ENCODE results near the gene NLRP3. TPM values are rescaled to one million over a fixed set of nuclear protein-coding genes. Genes with fewer than 3 reads are reported as not detected.
"Not testable (repeated sequence)": the region's sequence is repeated elsewhere in the genome, so short reads cannot be mapped to it uniquely, and the experiment has no call there.

Gene NLRP3
- total RNA-seq, 1 experiment from 2014 or later: 3.8 TPM

DNA sequence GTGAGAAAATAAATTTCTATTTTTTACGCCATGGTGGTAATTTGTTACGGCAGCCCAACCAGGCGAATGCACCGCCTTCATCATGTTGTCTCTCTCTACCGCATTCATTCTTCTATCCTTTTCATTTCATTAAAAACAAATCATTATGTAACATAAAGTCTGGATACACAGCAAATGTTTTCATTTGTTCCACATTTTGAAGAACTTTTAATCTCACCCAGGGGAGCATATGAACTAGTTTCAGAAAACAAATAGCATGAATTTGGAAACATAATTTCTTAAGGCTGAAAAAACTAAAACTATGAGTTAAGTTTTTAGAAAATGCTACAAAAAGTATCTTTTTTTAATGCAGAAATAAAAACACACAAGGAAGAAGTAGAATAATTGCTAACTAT, 53.2 kb downstream of the NLRP3 start:
- no peak for DNase-seq (ENCODE audit: low read depth)

DNA sequence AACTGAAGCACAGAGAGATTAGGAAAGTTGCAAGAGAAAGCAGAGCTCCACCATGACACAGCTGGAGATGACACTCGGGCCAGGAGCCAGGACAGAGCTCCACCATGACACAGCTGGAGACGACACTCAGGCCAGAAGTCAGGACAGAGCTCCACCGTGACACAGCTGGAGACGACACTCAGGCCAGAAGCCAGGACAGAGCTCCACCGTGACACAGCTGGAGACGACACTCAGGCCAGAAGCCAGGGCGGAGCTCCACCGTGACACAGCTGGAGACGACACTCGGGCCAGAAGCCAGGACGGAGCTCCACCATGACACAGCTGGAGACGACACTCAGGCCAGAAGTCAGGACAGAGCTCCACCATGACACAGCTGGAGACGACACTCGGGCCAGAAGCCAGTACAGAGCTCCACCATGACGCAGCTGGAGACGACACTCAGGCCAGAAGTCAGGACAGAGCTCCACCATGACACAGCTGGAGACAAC, 55.0 kb downstream of the NLRP3 start:
- not testable (repeated sequence) for DNase-seq (ENCODE audit: low read depth)

DNA sequence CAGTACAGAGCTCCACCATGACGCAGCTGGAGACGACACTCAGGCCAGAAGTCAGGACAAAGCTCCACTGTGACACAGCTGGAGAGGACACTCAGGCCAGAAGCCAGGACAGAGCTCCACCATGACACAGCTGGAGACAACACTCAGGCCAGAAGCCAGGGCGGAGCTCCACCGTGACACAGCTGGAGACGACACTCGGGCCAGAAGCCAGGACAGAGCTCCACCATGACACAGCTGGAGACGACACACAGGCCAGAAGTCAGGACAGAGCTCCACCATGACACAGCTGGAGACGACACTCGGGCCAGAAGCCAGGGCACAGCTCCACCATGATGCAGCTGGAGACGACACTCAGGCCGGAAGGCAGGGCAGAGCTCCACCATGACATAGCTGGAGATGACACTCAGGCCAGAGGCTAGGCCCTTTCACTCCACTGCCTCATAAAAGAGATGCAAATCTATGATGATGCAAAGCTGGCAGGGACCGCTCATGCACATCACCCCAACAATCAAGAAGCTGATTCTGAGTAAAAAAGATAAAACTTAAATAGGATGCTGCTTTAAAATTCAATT, 55.6 kb downstream of the NLRP3 start:
- no peak for DNase-seq (ENCODE audit: low read depth)

DNA sequence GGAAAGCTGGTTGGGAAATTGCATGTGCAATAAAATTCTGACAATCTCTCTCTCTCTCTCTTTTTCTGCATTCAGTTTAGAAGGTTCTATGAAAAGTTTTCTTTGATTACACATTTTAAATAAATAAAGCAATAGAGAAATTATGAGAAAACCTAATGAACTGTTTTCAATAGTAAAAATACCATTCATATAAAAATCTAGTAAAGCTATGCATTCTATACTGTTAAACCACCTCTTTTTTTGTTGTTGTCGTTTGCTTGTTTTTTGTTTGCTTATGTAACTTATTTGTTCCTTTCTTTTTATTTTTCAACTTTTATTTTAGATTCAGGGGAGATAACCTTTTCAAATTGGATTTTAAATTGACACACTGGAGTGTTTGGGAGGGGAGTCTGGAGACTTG, 56.1 kb downstream of the NLRP3 start:
- no peak for DNase-seq (ENCODE audit: low read depth)

DNA sequence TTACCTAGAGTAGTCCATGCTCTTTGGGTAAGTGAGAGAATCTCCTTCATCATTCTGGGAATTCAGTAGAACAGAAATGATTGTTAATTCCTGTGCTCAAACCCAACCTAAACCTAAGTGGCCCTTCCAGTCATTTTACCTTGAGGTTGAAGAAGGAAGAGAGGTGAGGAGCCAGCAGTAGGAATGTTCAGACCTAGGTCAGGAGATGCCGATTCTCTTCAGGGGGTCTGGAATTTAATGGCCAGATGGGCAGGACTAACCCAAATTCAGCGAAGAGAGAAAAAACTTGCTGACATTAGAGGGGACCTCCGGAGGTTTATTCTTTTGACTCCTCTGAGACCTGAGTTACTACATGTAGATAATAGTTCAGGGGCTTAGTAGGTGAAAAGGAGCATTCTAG, 58.4 kb downstream of the NLRP3 start:
- DNase-seq (ENCODE audit: low read depth): no peak

DNA sequence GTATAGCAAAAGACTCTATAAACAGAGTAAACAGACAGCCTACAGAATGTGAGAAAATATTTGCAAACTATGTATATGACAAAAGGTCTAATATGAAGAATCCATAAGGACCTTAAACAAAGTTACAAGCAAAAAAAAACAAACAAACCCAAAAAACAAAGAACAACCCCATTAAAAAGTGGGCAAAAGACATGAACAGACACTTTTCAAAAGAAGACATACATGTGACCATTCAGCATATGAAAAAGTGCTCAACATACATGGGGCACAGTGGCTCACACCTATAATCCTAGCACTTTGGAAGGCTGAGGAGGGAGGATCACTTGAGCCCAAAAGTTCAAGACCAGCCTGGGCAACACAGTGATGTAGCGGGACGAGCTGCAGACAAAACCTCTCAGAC, 59.8 kb downstream of the NLRP3 start:
- DNase-seq (ENCODE audit: low read depth): no peak

DNA sequence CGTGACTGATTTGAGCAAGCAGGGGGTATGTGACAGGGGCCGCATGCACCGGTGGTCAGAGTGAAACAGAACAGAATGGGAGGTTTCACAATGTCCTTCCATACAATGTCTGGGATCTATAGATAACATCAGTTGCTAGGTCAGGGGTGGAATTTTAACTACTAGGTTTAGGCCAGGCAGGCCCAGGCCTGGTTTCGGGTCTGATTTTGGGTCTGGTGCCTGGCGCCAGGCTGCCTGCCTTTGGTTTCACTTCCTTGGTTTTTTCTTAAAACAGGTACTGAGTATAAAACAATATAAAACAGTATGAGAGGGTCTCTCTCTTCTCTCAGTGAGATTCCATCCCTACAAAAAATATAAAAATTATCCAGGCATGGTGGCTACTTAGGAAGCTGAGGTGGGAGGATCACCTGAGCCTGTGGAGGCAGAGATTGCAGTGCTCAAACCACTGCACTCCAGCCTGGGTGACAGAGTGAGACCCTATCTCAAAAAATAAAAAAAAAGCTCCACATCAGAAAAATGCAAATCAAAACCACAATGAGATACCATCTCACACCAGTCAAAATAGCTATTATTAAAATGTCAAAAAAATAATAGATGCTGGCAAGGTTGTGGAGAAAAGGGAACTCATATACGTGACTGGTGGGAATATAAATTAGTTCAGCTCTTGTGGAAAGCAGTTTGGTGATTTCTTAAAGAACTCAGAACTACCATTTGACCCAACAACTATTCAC, 60.5 kb downstream of the NLRP3 start:
- DNase-seq (ENCODE audit: low read depth): not testable (repeated sequence)

DNA sequence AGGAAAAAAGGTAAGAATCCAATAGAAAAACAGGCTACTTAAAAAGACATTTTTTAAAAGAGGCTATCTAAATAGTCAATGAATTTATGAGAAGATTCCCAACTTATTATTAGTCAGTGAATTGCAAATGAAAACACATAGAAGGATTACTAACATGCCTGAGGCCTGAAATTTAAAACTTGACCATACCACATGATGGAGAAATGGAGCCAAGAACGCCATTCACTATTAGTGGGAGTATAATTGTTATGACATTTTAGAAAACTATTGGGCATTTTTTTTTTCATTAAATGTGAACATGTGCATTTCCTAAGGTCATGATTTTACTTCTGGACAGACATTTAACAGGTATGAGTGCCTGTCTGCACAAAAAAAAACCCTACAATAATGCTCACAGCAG, 66.8 kb downstream of the NLRP3 start:
- DNase-seq (ENCODE audit: low read depth): peak; percentile 33

DNA sequence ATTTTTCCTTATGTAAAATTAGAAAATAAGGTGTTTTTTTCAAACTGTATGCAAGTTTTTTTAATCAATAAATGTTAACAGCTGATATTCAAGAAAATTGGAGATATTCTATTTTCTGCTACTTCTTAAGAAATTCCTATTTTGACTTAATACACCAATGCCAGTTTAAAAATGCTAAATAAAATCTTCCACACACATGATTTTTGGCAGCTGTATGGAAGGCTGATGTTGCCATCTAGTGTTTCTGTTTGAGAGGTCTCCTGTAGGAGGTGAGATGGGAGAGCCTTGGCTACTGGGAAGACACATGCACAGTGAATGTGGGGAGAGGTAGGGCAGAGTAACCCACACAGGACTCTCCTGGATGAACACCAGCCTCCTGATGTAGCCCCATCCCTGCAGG, 71.1 kb downstream of the NLRP3 start:
- DNase-seq (ENCODE audit: low read depth): peak; percentile 44

DNA sequence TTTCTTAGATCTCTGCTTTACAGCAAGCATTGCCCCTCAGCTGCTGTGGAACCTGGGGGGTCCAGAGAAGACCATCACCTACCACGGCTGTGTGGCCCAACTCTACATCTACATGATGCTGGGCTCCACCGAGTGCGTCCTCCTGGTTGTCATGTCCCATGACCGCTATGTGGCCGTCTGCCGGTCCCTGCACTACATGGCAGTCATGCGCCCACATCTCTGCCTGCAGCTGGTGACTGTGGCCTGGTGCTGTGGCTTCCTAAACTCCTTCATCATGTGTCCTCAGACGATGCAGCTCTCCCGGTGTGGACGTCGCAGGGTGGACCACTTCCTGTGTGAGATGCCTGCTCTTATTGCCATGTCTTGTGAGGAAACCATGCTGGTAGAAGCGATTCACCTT, 75.4 kb downstream of the NLRP3 start:
- no peak for DNase-seq (ENCODE audit: low read depth)

DNA sequence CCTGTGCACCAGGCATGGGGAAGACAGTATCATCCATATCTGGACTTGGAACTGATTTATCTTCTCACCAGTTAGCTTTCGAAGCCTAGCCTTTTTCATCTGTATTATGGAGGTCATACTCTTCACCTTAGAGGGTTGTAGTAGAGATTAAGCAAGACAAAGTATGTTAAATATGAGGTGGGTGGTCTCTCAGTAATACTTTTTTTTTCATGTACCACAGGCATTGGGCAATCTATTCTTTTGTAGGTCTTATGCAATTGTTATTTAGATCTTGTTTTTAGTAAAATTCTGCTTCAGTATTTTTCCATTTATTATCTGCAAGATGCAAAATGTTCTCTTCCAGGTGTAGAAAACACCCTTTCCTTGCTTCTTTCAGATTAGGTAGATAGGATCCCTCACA, 77.1 kb downstream of the NLRP3 start:
- no peak for DNase-seq (ENCODE audit: low read depth)

DNA sequence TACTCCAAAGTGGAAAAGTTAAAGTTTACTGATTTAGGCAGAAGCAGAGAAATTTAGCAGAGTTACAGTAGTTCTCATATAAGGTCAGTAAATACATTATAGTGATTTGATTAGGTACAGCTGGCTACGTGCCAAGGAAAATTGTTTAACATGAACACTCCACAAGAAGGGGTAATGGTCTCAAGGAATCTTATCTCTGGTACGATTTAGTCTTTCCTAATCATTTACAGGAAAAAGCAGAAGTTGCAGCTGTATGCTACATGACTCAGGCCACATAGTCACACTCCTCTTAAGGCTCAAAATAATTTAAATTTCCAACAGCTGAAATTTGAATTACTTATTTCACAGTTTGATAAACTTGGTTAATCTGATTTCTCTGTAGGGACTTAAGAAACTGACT, 78.8 kb downstream of the NLRP3 start:
- no peak for DNase-seq (ENCODE audit: low read depth)

DNA sequence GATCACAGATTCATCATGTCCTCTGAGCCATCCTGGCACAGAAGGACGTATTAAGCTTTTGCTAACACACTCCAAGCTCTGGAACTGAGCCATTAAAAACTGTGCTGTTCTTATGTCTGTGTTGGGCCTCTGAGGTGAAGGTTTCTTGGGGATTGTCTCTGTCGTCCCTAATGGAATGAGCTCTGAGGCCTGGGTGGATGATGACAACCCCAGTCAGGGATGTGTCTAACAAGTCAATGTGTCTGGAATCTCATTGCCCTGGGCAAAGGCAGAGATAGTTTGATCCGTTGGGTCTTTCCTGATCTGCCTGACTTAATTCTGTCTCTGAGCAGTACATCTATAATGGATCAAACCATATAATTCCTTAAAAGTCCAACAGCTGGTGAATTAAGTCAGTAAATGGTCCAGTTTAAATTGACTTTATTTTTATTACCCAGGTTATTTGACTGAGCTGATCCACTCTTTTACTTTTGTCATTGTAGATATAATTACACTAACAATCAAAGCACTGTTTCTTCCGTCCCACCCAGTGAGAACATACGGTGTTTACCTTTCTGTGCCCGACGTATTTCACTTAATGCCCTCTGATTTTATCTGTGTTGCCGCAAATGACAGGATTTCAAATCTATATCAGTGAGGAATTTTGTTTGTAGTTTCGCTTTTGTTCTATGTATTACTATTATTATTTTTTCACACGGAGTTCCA, 80.8 kb downstream of the NLRP3 start:
- peak; percentile 43 for DNase-seq (ENCODE audit: low read depth)

Other genes starting within 250 kb of the NLRP3 start
- 41.3 and 49.0 TPM in 2 replicates for gene ZNF124, start 244.2 kb upstream of the NLRP3 start, total RNA-seq (2014; rRNA removed; shearing (Covaris generic))
- gene VN1R5, start 160.1 kb upstream of the NLRP3 start, total RNA-seq (2014; rRNA removed; shearing (Covaris generic)): not detected in 2 replicates
- 22.1 and 36.4 TPM in 2 replicates for gene ZNF496, start 84.3 kb upstream of the NLRP3 start, total RNA-seq (2014; rRNA removed; shearing (Covaris generic))
- not detected in 2 replicates for gene OR2B11, start 41.9 kb downstream of the NLRP3 start, total RNA-seq (2014; rRNA removed; shearing (Covaris generic))
- 0.11 TPM in 1 of 2 replicates, not detected in the other for gene OR2C3, start 120.3 kb downstream of the NLRP3 start, total RNA-seq (2014; rRNA removed; shearing (Covaris generic))
- 2.7 and 3.8 TPM in 2 replicates for gene GCSAML, start 133.0 kb downstream of the NLRP3 start, total RNA-seq (2014; rRNA removed; shearing (Covaris generic))
- not detected in 2 replicates for gene OR2G2, start 172.2 kb downstream of the NLRP3 start, total RNA-seq (2014; rRNA removed; shearing (Covaris generic))
- not detected in 2 replicates for gene OR2G3, start 189.4 kb downstream of the NLRP3 start, total RNA-seq (2014; rRNA removed; shearing (Covaris generic))

Measured in Daoy (cell line).